ENCODE measurements around the gene CTNS. TPM values are rescaled to one million over a fixed set of nuclear protein-coding genes. Genes with fewer than 3 reads are reported as not detected.
A peak's percentile ranks its signal among the peaks of the same experiment; 100 is the strongest.

Gene CTNS
- polyA plus RNA-seq, 1 donor from 2014 or later: 13.0 TPM

DNA sequence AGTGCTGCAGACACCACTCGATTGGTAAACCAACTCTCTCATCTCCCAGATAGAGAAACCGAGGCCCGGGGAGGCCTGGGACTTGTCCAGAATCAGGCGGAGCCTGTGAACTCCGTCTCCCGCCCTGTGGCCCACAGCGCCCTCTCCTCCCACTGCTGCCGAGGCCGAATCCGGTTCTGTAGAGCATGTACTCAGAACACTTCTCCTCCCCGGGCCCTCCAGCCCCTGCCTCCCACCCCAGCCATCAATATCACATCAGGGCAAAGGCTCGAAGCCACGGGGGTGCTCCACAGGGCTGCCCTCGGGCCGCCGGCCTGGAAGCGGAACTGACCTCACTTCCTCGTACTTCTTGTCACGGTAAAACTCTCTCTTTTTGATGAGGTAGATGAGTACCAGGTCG, 45.0 kb downstream of the CTNS start:
- H3K9me3 Mint-ChIP-seq: no peaks in the 10 kb centered on the region
- peak overlapping the region in 2 of 4 donors; percentile 37 to 63 for H3K4me3 Mint-ChIP-seq
- H3K36me3 Mint-ChIP-seq: peaks cover 10% of the 10 kb centered on the region
- H3K4me1 Mint-ChIP-seq: peaks cover 14 to 18% (median 17%) of the 10 kb centered on the region in 3 donors
- H3K27me3 Mint-ChIP-seq: no peaks in the 10 kb centered on the region
- peak overlapping the region in 2 of 3 donors; percentile 39 to 71 for H3K27ac Mint-ChIP-seq

DNA sequence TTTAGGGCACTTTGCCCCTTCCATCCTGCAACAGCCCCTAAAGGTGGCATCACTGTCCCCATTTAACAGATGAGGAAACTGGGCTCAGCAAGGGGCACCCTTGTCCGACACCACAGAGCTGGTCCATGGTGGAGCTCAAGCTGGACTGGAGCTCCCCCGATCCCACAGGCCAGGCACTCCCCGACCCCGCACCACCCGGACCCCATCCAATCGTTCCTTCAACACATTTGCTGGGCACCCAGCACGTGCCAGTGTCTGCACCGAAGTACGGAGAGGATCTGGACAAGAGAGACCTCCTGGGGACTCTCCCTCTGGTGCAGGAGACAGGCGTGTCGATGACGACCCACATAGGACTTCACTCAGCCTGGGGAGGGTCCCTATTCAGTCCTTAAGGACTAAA, 45.5 kb downstream of the CTNS start:
- peaks cover 10% of the 10 kb centered on the region for H3K36me3 Mint-ChIP-seq
- peaks cover 14 to 18% (median 17%) of the 10 kb centered on the region in 3 donors for H3K4me1 Mint-ChIP-seq

DNA sequence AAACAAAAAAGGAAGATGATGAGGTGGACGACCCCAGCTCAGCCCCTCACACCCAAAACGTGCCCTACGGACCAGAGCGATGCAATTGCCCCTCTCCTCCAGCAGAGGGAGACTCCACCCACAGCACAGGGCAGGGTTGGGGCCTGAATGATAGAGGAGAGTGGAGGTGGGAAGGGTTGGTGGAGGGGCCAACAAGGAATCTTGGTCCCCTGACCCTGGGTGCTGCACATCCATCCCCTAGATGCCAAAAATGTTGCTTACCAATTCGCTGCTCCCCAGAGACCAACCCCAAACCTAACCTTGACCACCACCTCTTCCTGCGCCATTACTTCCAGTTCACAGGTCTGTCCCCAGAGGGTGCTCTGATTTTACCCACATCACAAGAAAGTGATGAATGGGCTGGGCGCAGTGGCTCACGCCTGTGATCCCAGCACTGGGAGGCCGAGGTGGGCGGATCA, 46.5 kb downstream of the CTNS start:
- H3K36me3 Mint-ChIP-seq: peaks cover 10% of the 10 kb centered on the region
- H3K4me1 Mint-ChIP-seq: peaks cover 15 to 20% (median 20%) of the 10 kb centered on the region in 3 donors
- H3K27me3 Mint-ChIP-seq: no peaks in the 10 kb centered on the region
- peak overlapping the region; percentile 55 to 90 (median 89) for H3K27ac Mint-ChIP-seq
- peaks cover 0 to 1% (median 0%) of the 10 kb centered on the region in 3 donors for H3K9me3 Mint-ChIP-seq
- peak overlapping the region; percentile 54 to 88 (median 68) for H3K4me3 Mint-ChIP-seq

More for the DNA sequence above, 45.5 kb downstream of the CTNS start:
- Mint-ChIP-seq H3K9me3 (no peaks in the 10 kb centered on the region), H3K27ac (peak overlapping the region; percentile 39 to 88 (median 71)), H3K27me3 (no peaks in the 10 kb centered on the region), H3K4me3 (peak overlapping the region in 2 of 4 donors; percentile 66 to 74)

DNA sequence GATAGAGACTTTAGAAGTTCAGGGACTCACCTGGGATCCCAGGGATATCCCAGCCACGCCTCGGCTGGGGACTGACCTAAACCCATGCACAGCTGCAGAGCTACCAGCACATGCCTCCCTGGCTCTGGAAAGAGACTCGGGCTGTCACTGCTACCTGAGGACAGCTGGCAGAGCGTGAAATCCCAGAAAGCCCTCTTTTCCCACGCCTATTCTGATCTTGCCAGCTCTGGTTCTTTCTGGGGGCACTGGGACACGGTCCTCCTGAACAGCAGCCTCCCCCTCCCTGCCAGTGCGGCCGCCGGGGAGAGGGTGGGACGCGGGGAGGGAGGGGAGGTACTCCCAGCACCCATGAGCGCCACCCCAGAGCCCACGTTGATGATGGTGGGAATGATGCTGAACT, 48.6 kb downstream of the CTNS start:
- peaks cover 0 to 3% (median 0%) of the 10 kb centered on the region in 3 donors for H3K9me3 Mint-ChIP-seq
- H3K36me3 Mint-ChIP-seq: peaks cover 13% of the 10 kb centered on the region
- H3K4me3 Mint-ChIP-seq: peak overlapping the region in 3 of 4 donors; percentile 54 to 72 (median 70)
- peak overlapping the region; percentile 85 to 90 (median 88) for H3K27ac Mint-ChIP-seq
- H3K4me1 Mint-ChIP-seq: peaks cover 30 to 33% (median 33%) of the 10 kb centered on the region in 3 donors
- H3K27me3 Mint-ChIP-seq: no peaks in the 10 kb centered on the region

DNA sequence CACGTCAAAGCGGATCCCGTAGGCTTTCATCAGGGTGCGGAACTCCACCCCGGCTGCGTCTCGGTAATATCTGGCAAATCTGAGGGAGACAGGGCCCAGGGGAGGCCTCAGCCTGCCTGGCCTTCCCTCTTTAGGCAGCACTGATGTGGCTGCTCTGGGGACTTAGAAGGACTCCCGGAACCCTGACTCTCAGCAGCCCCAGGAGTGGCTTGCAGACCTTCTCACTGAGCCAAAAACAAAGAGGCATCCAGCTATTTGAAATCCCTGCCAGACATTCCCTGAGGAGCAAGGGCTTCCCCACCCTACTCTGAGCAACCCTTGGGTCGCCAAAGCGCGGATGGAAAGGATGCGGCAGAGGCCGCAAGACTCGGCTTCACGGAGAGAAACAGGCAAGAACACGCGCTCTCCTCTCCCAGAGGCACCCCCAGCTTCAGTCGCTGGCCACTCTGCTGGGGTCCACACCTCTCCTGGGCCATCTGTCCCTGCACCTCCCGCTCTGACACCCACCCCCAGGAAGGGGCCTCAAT, 51.5 kb downstream of the CTNS start:
- H3K27ac Mint-ChIP-seq: peak overlapping the region; percentile 70 to 94 (median 83)
- peaks cover 0 to 3% (median 0%) of the 10 kb centered on the region in 3 donors for H3K9me3 Mint-ChIP-seq
- peaks cover 31 to 44% (median 42%) of the 10 kb centered on the region in 3 donors for H3K4me1 Mint-ChIP-seq
- peaks cover 11% of the 10 kb centered on the region for H3K36me3 Mint-ChIP-seq
- H3K27me3 Mint-ChIP-seq: no peaks in the 10 kb centered on the region
- peak overlapping the region; percentile 81 to 91 (median 87) for H3K4me3 Mint-ChIP-seq

DNA sequence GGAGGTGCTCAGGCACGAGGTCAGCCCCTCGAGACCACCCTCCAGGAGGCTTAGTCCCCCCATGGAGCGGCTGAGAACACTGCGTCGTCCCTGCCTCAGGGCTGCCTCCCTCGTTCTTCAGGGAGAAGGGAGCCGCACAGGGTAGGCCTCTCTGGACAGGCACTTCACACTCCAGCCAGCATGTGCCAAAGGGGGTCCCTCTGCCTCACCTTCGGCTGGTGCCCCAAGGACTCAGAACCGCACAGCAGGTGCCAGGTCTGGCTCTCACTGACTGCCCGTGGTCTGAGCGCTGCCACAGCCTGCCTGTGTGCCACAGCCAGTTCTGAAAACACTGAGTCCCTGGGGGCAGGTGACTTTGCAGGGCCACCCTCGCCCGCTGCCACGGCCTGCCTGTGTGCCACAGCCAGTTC, 52.3 kb downstream of the CTNS start:
- Mint-ChIP-seq H3K27ac (peak overlapping the region; percentile 70 to 94 (median 83)), H3K27me3 (no peaks in the 10 kb centered on the region), H3K9me3 (peaks cover 0 to 3% (median 0%) of the 10 kb centered on the region in 3 donors), H3K4me3 (peak overlapping the region; percentile 81 to 91 (median 87)), H3K36me3 (peaks cover 7% of the 10 kb centered on the region), H3K4me1 (peaks cover 26 to 42% (median 36%) of the 10 kb centered on the region in 3 donors)

DNA sequence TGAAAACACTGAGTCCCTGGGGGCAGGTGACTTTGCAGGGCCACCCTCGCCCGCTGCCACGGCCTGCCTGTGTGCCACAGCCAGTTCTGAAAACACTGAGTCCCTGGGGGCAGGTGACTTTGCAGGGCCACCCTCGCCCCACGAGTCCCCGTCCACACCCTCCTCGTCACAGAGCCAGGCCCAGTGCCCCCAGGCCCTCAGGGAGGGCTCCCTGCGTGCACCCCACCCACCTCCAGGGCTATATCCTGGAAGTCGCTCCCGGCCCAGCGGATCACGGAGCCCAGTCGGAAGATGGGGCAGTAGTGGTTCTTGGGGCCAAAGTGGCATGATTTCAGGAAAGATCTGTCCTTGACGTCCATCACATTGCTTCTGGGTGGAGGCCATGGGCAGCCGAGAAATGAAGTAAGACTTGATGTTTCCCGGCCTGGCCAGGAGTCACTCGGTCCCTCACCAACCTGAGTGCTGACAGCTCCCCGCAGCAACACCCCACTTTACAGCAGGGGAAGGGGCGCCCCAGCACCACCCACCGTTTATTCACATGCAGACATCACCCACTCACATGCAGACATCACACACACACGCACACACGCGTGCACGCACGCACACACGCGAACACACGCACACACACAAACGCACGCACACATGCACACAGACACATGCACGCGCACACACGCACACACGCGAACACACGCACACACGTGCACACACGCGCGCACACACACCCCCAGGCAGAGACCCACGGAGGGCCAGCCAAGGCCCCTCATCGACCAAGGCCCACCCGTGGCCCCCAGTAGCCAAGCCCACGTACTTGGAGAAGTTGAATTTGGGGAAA, 52.9 kb downstream of the CTNS start:
- peak overlapping the region; percentile 76 to 96 (median 88) for H3K4me3 Mint-ChIP-seq
- H3K27ac Mint-ChIP-seq: peak overlapping the region; percentile 81 to 94 (median 94)
- H3K36me3 Mint-ChIP-seq: peaks cover 7% of the 10 kb centered on the region
- peaks cover 20 to 42% (median 35%) of the 10 kb centered on the region in 3 donors for H3K4me1 Mint-ChIP-seq
- peaks cover 0 to 3% (median 0%) of the 10 kb centered on the region in 3 donors for H3K9me3 Mint-ChIP-seq
- H3K27me3 Mint-ChIP-seq: no peaks in the 10 kb centered on the region

DNA sequence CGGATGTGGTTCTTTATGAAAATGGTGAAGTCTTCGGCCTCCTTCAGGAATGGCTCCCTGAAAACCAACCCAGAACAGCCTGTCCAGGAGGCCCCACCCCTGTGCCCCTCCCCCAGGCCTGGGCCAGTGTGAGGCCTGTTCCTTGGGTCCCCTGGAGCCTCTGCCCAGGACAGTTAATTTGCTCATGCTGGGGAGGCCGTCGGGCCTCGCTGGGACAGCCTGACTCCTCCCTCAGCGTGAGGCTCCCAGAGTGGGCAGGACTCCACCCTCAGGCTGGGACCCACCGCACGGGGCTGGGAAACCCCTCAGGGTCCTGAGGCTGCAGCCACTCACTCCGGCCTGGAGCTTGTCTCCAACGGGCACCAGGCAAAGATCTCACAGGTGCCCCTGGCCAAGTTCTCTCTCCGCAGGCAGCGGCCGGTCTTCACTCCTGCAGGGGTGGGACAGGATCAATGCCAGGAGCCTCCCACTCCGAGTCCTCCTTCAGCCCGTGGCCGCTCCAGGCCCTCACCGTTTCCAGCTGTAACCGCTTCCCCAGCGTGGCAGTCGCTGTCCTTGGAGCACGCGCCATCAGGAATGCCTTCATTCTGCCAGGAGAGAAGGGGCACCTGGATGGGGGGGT, 53.6 kb downstream of the CTNS start:
- Mint-ChIP-seq H3K36me3 (peaks cover 7% of the 10 kb centered on the region), H3K27ac (peak overlapping the region; percentile 81 to 94 (median 88)), H3K9me3 (peaks cover 0 to 3% (median 0%) of the 10 kb centered on the region in 3 donors), H3K27me3 (no peaks in the 10 kb centered on the region), H3K4me1 (peaks cover 16 to 39% (median 34%) of the 10 kb centered on the region in 3 donors), H3K4me3 (peak overlapping the region; percentile 76 to 96 (median 94))

DNA sequence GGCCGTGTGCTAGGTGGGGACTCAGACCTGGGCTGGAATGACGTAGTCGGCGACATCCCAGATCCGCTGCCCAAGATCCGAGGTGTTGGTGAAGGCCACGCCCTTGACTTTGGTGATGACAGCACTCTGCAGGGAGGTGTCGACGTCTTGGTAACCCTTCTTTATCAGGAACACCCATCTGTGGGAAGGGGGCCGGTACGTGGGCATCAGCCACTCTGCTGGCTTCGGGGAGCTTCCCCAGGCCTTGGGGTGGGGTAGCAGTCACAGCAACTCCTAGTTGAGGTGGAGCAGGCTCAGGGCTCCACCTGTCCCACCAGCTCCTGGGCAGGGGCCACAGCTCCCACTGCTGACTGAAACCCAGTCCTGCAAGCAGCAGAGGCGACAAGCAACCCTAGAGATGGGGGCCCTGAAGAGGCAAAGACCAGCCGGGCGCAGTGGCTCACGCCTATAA, 55.1 kb downstream of the CTNS start:
- Mint-ChIP-seq H3K4me1 (peaks cover 16 to 39% (median 34%) of the 10 kb centered on the region in 3 donors), H3K27ac (peak overlapping the region; percentile 62 to 94 (median 88)), H3K9me3 (peaks cover 0 to 3% (median 0%) of the 10 kb centered on the region in 3 donors), H3K27me3 (no peaks in the 10 kb centered on the region), H3K4me3 (peak overlapping the region; percentile 72 to 96 (median 94)), H3K36me3 (peaks cover 8% of the 10 kb centered on the region)

DNA sequence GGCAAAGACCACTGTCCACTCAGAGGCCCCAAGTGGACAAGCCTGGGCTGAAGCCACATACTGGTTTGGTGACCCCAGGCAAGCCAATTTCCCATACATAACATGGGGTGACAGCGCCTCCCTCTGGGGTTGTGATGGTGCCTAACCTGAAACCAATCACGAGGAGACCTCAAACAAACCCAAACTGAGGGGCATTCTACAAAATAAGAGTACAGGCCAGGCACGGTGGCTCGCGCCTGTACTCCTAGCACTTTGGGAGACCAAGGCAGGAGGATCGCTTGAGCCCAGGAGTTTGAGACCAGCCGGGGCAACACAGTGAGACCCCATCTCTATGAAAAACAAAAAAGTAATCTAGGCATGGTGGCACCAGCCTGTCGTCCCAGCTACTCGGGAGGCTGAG, 55.8 kb downstream of the CTNS start:
- Mint-ChIP-seq H3K27ac (peak overlapping the region; percentile 75 to 92 (median 88)), H3K27me3 (no peaks in the 10 kb centered on the region), H3K9me3 (peaks cover 0 to 3% (median 0%) of the 10 kb centered on the region in 3 donors), H3K4me3 (peak overlapping the region; percentile 84 to 96 (median 93)), H3K36me3 (peaks cover 8% of the 10 kb centered on the region), H3K4me1 (peaks cover 16 to 44% (median 36%) of the 10 kb centered on the region in 3 donors)

DNA sequence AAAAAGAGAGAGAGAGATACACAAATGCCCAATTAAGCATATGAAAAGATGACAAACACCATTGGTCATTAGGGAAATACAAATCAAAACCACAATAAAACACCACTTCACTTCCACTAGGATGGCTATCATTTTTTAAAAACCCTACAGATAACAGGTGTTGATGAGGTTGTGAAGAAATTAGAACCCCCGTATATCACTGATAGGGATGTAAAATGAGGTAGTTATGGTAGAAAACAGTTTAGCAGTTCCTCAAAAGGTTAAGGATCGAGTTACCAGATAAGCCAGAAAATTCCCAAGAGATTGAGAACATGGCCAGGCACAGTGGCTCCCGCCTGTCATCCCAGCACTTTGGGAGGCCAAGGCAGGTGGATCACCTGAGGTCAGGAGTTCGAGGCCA, 56.6 kb downstream of the CTNS start:
- peaks cover 13 to 44% (median 38%) of the 10 kb centered on the region in 3 donors for H3K4me1 Mint-ChIP-seq
- peak overlapping the region; percentile 88 to 98 (median 93) for H3K27ac Mint-ChIP-seq
- H3K27me3 Mint-ChIP-seq: no peaks in the 10 kb centered on the region
- H3K9me3 Mint-ChIP-seq: peaks cover 0 to 2% (median 0%) of the 10 kb centered on the region in 3 donors
- peaks cover 8% of the 10 kb centered on the region for H3K36me3 Mint-ChIP-seq
- H3K4me3 Mint-ChIP-seq: peak overlapping the region; percentile 84 to 96 (median 93)

DNA sequence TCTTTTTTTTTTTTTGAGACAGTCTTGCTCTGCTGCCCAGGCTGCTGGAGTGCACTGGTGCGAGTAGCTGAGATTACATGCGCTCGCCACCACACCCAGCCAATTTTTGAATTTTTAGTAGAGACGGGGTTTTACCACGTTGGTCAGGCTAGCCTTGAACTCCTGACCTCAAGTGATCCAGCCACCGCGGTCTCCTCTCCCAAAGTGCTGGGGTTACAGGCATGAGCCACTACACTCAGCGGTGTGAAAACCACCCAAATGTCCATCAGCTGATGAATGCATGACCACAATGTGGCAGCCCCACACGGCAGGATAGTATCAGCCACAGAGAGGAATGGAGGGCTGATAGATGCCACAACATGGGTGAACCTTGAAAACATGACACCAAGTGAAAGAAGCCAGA, 57.3 kb downstream of the CTNS start:
- H3K36me3 Mint-ChIP-seq: peaks cover 5% of the 10 kb centered on the region
- peaks cover 0 to 2% (median 0%) of the 10 kb centered on the region in 3 donors for H3K9me3 Mint-ChIP-seq
- H3K27ac Mint-ChIP-seq: peak overlapping the region; percentile 93 to 98 (median 96)
- no peaks in the 10 kb centered on the region for H3K27me3 Mint-ChIP-seq
- H3K4me1 Mint-ChIP-seq: peaks cover 6 to 38% (median 32%) of the 10 kb centered on the region in 3 donors
- peak overlapping the region; percentile 96 to 100 (median 96) for H3K4me3 Mint-ChIP-seq

DNA sequence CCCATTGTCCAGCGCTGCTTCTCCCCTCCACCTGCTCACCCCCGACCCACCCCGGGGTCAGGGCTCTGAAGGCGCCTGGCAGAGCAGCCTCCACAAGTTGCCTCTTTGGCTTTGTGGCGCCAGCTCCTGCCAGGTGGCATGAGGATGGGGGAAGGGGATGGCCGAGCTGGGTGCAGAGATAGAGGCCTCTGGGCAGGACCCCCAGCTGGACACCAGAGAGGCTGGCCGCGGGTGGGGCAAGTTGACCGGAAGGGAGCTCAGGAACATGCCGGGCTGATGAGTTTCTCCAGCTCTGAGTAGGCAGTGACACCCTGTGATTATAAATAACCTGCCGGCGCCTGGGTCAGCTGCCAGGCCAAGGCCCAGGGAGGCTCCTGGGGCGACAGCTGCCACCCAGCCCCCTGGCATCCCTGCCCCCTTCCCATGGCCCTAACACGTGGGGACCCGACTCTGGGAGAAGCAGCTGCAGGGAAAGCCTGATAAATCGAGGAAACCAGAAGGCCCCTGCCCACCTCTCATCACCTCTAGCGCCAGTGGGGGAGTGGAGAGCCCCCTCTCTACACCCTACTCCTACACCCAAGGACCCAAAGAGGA, 58.7 kb downstream of the CTNS start:
- Mint-ChIP-seq H3K4me3 (peak overlapping the region; percentile 96 to 100 (median 96)), H3K4me1 (peaks cover 0 to 31% (median 23%) of the 10 kb centered on the region in 3 donors), H3K36me3 (peaks cover 6% of the 10 kb centered on the region), H3K27me3 (no peaks in the 10 kb centered on the region), H3K27ac (peak overlapping the region; percentile 90 to 98 (median 93)), H3K9me3 (no peaks in the 10 kb centered on the region)
